Measurements from ENCODE around the gene PHOX2A.

Gene PHOX2A

DNA sequence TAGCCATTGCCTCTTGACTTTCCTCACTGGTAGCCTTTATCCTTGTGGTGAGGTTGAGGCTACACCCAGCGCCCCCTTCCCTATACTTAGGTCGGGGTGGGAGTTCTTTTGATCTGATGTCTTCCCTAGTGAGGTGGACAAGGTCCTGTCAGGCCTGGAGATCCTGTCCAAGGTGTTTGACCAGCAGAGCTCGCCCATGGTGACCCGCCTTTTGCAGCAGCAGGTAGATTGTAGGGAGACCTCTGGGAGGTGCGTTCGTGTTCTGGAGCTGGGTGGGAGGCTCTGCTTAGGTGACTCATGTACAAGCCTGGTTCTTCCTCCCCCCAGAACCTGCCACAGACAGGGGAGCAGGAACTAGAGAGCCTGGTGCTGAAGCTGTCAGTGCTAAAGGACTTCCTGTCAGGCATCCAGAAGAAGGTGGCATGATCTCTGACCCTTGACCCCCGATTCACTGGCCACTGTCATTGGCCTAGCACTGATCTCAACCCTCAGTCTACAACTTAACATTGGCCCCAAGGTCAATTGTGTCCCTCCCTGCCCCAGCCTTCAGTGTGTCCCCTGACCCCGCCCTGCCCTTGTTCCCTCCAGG is 14.5 kb downstream of the PHOX2A start:
- TF ChIP-seq, protein P1, sequence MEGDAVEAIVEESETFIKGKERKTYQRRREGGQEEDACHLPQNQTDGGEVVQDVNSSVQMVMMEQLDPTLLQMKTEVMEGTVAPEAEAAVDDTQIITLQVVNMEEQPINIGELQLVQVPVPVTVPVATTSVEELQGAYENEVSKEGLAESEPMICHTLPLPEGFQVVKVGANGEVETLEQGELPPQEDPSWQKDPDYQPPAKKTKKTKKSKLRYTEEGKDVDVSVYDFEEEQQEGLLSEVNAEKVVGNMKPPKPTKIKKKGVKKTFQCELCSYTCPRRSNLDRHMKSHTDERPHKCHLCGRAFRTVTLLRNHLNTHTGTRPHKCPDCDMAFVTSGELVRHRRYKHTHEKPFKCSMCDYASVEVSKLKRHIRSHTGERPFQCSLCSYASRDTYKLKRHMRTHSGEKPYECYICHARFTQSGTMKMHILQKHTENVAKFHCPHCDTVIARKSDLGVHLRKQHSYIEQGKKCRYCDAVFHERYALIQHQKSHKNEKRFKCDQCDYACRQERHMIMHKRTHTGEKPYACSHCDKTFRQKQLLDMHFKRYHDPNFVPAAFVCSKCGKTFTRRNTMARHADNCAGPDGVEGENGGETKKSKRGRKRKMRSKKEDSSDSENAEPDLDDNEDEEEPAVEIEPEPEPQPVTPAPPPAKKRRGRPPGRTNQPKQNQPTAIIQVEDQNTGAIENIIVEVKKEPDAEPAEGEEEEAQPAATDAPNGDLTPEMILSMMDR (IDR thresholded peaks at IDR 0.05; ENCODE audit: low read depth, low read length) = no peak
- no peak for DNase-seq (ENCODE audit: extremely low read depth, low read depth)

DNA sequence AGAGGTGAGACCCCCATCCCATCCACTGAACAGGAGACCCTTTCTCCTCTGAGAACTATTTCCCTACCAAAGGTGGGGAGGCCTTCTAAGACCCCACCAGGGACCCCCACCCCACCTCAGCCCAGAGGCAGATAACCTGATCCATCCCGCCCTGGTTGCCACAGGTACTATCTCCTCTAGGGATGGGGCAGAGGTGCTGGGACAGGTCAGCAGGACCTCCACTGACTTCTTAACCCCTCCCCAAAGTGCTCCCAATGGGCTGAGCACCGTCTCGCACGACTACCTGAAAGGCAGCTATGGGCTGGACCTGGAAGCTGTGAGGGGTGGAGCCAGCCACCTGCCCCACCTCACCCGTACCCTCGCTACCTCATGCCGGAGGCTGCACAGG is 15.1 kb downstream of the PHOX2A start:
- TF ChIP-seq, protein P1 (IDR thresholded peaks at IDR 0.05; ENCODE audit: low read depth, low read length) = no peak
- DNase-seq (ENCODE audit: extremely low read depth, low read depth) = no peak

DNA sequence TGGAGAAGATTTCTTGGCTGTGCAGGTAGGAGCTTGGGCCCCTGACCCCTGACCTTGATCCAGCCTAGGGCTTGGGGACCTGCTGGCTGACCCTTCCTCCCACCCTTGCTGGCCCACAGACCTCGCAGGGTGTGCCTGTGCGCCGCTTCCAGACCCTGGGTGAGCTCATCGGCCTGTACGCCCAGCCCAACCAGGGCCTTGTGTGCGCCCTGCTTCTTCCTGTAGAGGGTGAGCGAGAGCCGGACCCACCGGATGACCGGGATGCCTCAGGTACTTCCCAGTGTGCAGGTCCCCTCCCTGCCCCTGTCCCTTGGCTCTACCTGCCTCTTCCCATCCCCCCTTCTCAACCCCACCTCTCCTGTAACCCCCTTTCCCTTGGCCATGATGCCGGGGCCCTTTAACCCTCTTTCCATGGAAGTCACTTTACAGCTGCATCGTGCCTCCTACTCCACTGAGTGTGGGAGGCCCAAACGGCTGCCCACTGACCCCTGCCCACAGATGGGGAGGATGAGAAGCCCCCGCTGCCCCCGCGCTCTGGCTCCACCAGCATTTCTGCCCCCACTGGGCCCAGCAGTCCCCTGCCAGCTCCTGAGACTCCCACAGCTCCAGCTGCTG is 15.6 kb downstream of the PHOX2A start:
- TF ChIP-seq, protein P1 (IDR thresholded peaks at IDR 0.05; ENCODE audit: low read depth, low read length) = no peak; the same call in 1 of the 2 replicates
- DNase-seq (ENCODE audit: extremely low read depth, low read depth) = no peak

DNA sequence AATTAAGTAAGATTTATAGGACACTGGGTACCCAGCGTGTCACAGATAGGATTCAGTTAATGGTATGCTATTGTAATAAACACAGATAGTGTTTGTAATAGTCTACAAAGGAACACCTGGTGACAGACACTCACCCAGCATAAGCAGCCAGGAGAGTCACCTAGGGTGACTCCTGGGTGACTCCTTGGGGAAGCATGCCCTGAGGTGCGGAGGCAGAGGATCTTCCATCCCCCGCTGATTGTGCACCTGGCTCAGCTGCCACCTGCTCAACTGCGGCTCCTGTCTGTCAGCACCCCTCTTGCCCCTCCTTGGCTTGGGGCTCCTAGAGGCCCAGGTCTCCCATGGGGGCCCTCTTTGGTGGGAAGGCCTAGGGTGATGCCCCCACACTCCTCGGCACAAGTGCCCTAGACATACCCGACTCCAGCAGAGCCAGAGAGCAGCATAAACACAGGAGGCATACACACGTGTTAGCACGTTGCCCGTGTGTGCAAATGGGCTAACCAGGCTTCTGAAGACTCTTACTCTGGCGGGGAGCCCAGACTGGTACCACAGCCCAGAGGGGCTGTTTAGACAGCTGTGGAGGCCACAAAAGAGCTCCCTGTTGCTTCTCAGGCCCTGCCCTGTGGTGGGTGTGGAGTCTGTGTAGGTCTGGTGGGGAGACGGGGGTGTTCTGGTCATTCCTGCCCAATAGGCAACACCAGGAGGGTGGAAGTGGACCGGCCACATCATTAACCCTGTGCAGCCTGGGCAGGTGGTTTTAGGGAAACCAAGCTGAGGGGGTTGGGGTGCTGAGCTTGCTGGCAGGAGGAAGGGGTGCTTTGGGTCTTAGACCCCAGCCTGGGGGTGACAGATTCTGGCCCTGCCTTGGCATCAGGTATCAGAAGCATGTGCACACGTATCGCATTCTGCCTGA is 16.4 kb downstream of the PHOX2A start:
- no peak for DNase-seq (ENCODE audit: extremely low read depth, low read depth)
- TF ChIP-seq, protein P1 (IDR thresholded peaks at IDR 0.05; ENCODE audit: low read depth, low read length) = no peak

DNA sequence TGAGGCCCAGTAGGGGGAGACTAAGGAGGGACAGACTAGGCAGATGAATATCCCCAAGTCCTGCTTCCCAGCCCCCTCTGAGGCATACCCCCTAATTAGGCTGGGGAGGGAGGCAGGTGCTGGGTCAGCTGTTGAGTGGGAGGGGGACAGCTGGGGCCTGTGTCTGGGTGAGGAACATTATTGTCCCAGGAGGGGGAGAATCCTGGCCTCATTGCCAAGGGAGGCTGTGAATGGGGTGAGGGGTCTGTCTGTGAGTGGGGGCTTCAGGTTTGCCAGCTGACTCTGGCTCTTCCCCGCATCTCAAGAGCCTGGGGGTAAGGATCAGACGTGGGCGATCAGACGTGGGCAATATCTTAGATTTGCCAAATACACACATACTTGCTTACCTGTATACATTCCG is 17.3 kb downstream of the PHOX2A start:
- DNase-seq (ENCODE audit: extremely low read depth, low read depth) = no peak
- TF ChIP-seq, protein P1 (IDR thresholded peaks at IDR 0.05; ENCODE audit: low read depth, low read length) = no peak

DNA sequence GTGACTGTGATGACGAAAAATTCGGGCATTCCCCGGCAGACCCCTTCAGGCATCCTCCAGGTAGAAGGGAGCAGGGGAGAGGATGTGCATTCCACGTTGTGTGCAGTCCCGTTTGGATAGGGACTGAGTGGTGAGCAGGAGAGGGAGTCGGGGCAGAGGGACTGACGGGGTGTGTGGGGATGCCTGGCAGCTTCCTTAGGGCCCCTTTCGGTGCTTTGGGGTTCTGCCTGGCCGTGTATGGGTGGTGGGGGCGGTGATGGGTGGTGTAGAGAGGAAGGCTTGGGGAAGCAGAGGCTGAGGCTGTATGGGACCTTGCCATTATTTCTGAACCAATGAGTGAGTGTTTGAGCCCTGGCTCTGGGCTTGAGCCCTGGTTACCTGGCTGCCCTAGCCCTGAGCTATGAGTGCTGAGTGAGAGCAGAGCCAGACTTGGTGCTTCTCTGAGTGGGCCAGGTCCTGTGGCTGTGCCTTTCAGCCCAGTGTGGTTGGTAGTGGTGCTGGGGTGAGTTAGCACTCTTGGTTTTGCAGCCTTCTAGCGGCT is 18.5 kb downstream of the PHOX2A start:
- DNase-seq (ENCODE audit: extremely low read depth, low read depth) = no peak
- TF ChIP-seq, protein P1 (IDR thresholded peaks at IDR 0.05; ENCODE audit: low read depth, low read length) = no peak

Measured in AG09319 (cell line).